HepG2 (cell line): ENCODE measurements around the gene AP4M1. TPM values are rescaled to one million over a fixed set of nuclear protein-coding genes. Genes with fewer than 3 reads are reported as not detected.
A peak's percentile ranks its signal among the peaks of the same experiment; 100 is the strongest.

ENCODE experiments used
- GFI1 ChIP-seq: sonication (generic); formaldehyde crosslinking; IDR thresholded peaks from 2 replicates; pipeline ENCODE4 v1.5.0; 2020; ENCODE audit warnings: missing genetic modification reagents, mild to moderate bottlenecking, borderline replicate concordance
- MEIS1 ChIP-seq: sonication (generic); formaldehyde crosslinking; IDR thresholded peaks from 2 replicates; pipeline ENCODE4 v1.9.0; 2021; ENCODE audit warnings: mild to moderate bottlenecking, missing genetic modification reagents, moderate library complexity, borderline replicate concordance
- MXD3 ChIP-seq: IDR thresholded peaks from 2 replicates; pipeline ENCODE4 v1.6.1; 2016; ENCODE audit warnings: mild to moderate bottlenecking, missing biosample characterization, missing genetic modification reagents
- PAWR ChIP-seq: sonication (generic); formaldehyde crosslinking; IDR thresholded peaks from 2 replicates; pipeline ENCODE4 v1.4.0; 2020; ENCODE audit warnings: missing genetic modification reagents, mild to moderate bottlenecking, borderline replicate concordance
- RARG ChIP-seq: sonication (generic); formaldehyde crosslinking; IDR thresholded peaks from 2 replicates; pipeline ENCODE4 v1.4.0; 2020; ENCODE audit warnings: low read depth, mild to moderate bottlenecking, missing genetic modification reagents
- SP140L ChIP-seq: sonication (generic); formaldehyde crosslinking; IDR thresholded peaks from 2 replicates; pipeline ENCODE4 v1.4.0; 2020; ENCODE audit warnings: missing genetic modification reagents, borderline replicate concordance
- SP2 ChIP-seq: sonication (generic); formaldehyde crosslinking; IDR thresholded peaks from 2 replicates; pipeline ENCODE4 v1.5.1; 2020; ENCODE audit warnings: mild to moderate bottlenecking, missing genetic modification reagents
- SP5 ChIP-seq: IDR thresholded peaks from 2 replicates; pipeline ENCODE4 v1.6.1; 2016; ENCODE audit warnings: low read depth, borderline replicate concordance
- TSC22D2 ChIP-seq: sonication (generic); formaldehyde crosslinking; IDR thresholded peaks from 2 replicates; pipeline ENCODE4 v1.5.1; 2020; ENCODE audit warnings: missing genetic modification reagents, mild to moderate bottlenecking, borderline replicate concordance
- ZBTB3 ChIP-seq: sonication (generic); formaldehyde crosslinking; IDR thresholded peaks from 2 replicates; pipeline ENCODE4 v1.4.0; 2020; ENCODE audit warnings: low read depth, mild to moderate bottlenecking, moderate library complexity, missing genetic modification reagents, borderline replicate concordance
- ZBTB44 ChIP-seq: sonication (generic); formaldehyde crosslinking; IDR thresholded peaks from 2 replicates; pipeline ENCODE4 v1.4.0; 2020; ENCODE audit warnings: missing genetic modification reagents
- ZNF124 ChIP-seq: sonication (generic); formaldehyde crosslinking; IDR thresholded peaks from 2 replicates; pipeline ENCODE4 v1.4.0; 2020; ENCODE audit warnings: missing genetic modification reagents
- ZNF207 ChIP-seq: fragments of 450-650 bp; IDR thresholded peaks from 2 replicates; pipeline ENCODE4 v1.6.1; 2016; ENCODE audit warnings: antibody characterized with exemption, borderline replicate concordance
- ZNF232 ChIP-seq: sonication (generic); formaldehyde crosslinking; IDR thresholded peaks from 2 replicates; pipeline ENCODE4 v1.4.0; 2020; ENCODE audit warnings: missing genetic modification reagents, borderline replicate concordance
- ZNF407 ChIP-seq: sonication (generic); formaldehyde crosslinking; IDR thresholded peaks from one replicate; pipeline ENCODE4 v1.5.1; 2020; ENCODE audit warnings: mild to moderate bottlenecking, missing genetic modification reagents; ENCODE audit errors: not compliant biosample characterization
- ZNF530 ChIP-seq: sonication (generic); formaldehyde crosslinking; IDR thresholded peaks from 2 replicates; pipeline ENCODE4 v1.5.0; 2020; ENCODE audit warnings: low read depth, mild to moderate bottlenecking, missing genetic modification reagents
- polyA plus RNA-seq, 8 experiments: library from polyadenylated mRNA; depleted of rRNA in 3 of 8; stranded (reverse) in 7 of 8; unstranded in 1 of 8; fragments of >200 nt; fragmentation: Illumina TruSeq in 4 of 8; extraction: Trizol in 4 of 8; gene quantifications; 2 replicates each; pipeline versions ENCODE4 v1.2.1 to v1.2.3, GENCODE V29; 2011 to 2016; ENCODE audit warnings: low read depth in 4 of 8, missing spikeins in 1 of 8, mixed read lengths in 1 of 8; ENCODE audit not compliant: insufficient read depth in 1 of 8
- total RNA-seq, 5 experiments: library from RNA; depleted of rRNA; stranded (reverse); fragments of >200 nt; fragmentation: Illumina TruSeq; extraction: Trizol; gene quantifications; 2 replicates each; pipeline ENCODE4 v1.2.3, GENCODE V29; 2016; ENCODE audit warnings: low read depth in 1 of 5
- TF ChIP-seq, protein P1 (sequence below): sonication (generic); formaldehyde crosslinking; IDR thresholded peaks from 2 replicates; pipeline ENCODE4 v1.5.0; 2020; ENCODE audit warnings: missing genetic modification reagents

Gene AP4M1
- total and polyA plus RNA-seq, 2 of the 13 experiments (the other 11 are each of a cell fraction or from before 2014, with no cell fraction given), result 6.3 to 9.7 TPM

DNA sequence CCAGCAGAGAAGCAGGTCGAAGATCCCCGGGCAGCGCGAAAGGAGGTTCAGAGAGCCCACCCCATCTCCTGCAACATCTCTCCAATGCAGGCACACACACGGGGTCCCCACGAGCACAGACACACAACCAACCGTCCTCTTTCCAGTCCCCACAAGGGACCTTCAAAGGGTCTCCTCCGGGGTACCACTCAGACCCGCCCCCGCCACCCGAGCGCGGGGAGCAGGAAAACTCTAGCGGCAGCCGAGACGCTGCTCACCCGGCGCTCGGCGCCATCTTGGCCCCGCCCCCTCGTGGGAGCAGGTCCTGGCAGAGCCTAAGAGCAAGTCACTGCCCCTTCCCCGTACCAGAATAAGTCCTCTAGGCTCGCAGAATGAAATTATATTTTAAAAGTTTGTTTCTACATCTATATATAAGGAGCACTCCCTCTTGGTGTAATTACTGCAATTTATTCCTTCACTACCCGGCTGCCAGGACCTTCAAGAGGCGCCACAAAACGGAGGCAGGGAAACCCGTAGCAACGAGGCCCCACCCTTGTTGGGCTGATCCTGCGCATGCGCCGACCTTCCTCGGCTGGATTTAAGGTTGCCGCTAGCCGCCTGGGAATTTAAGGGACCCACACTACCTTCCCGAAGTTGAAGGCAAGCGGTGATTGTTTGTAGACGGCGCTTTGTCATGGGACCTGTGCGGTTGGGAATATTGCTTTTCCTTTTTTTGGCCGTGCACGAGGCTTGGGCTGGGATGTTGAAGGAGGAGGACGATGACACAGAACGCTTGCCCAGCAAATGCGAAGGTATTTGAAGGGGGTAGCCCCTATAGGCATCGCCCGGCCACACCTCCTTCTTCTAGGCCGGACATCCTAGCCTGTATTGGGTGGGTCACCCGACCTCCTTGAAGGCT is 17.9 kb downstream of the AP4M1 start, which contains the start of the genes CNPY4 and TAF6 (continued):
- TF ChIP-seq GFI1 (CRISPR knock-in tag) (peak; percentile 29; the same call in 1 of the 2 replicates), ZNF207 (no peak), ZNF124 (CRISPR knock-in tag) (no peak), RARG (no peak), ZBTB3 (CRISPR knock-in tag) (no peak), MEIS1 (CRISPR knock-in tag) (no peak), TSC22D2 (CRISPR knock-in tag) (peak; percentile 38; the same call in 1 of the 2 replicates), SP5 (CRISPR knock-in tag) (peak; percentile 42; the same call in 1 of the 2 replicates), PAWR (CRISPR knock-in tag) (no peak), ZBTB44 (CRISPR knock-in tag) (no peak), ZNF232 (CRISPR knock-in tag) (peak; percentile 86; the same call in 1 of the 2 replicates), MXD3 (CRISPR knock-in tag) (peak; percentile 80; the same call in 1 of the 2 replicates), ZNF530 (CRISPR knock-in tag) (no peak), SP2 (no peak), SP140L (no peak), ZNF407 (CRISPR knock-in tag) (no peak)
- TF ChIP-seq, protein P1, sequence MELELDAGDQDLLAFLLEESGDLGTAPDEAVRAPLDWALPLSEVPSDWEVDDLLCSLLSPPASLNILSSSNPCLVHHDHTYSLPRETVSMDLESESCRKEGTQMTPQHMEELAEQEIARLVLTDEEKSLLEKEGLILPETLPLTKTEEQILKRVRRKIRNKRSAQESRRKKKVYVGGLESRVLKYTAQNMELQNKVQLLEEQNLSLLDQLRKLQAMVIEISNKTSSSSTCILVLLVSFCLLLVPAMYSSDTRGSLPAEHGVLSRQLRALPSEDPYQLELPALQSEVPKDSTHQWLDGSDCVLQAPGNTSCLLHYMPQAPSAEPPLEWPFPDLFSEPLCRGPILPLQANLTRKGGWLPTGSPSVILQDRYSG (CRISPR knock-in tag), result peak; percentile 72
